Kidney (tissue), 14 donors: Measurements from ENCODE around the gene STK32B. TPM values are rescaled to one million over a fixed set of nuclear protein-coding genes. Genes with fewer than 3 reads are reported as not detected.

ENCODE experiments used
- DNase-seq, 5 donors: peaks; one replicate each; pipeline ENCODE4 v3.0.0-alpha.2; 2013 to 2020
- FAIRE-seq: peaks from 2 replicates; lab custom pipeline; 2012; peaks lifted over from hg19 to GRCh38; lab: Jason Lieb, UNC
- H3K27ac ChIP-seq, 2 donors: one replicate each; pipeline ENCODE4 v1.7.0; 2013; ENCODE audit warnings: low read depth in 2 of 2, low read length in 2 of 2, inconsistent platforms in 1 of 2
- H3K27me3 ChIP-seq: one replicate; pipeline ENCODE4 v1.7.1; 2013; ENCODE audit warnings: low read length, inconsistent platforms; ENCODE audit not compliant: control insufficient read depth, insufficient read depth
- H3K36me3 ChIP-seq, 3 donors: one replicate each; pipeline versions ENCODE4 v1.7.0 to v1.7.1; 2013; ENCODE audit warnings: low read length in 3 of 3, control low read depth in 1 of 3, inconsistent platforms in 1 of 3; ENCODE audit not compliant: insufficient read depth in 3 of 3, control insufficient read depth in 2 of 3
- H3K4me1 ChIP-seq, 3 donors: one replicate each; pipeline versions ENCODE4 v1.7.0 to v1.7.1; 2013; ENCODE audit warnings: low read length in 3 of 3, inconsistent platforms in 1 of 3, low read depth in 1 of 3; ENCODE audit not compliant: control insufficient read depth in 2 of 3, insufficient read depth in 2 of 3
- H3K4me3 ChIP-seq, 3 donors: one replicate each; pipeline versions ENCODE4 v1.7.0 to v1.8.1; 2013; ENCODE audit warnings: low read length in 3 of 3, control low read depth in 1 of 3, inconsistent platforms in 1 of 3
- H3K9ac ChIP-seq, 3 donors: one replicate each; pipeline versions ENCODE4 v1.7.0 to v1.7.1; 2013; ENCODE audit warnings: low read length in 3 of 3, control low read depth in 1 of 3, inconsistent platforms in 1 of 3
- H3K9me3 ChIP-seq, 3 donors: one replicate each; pipeline versions ENCODE4 v1.7.0 to v1.7.1; 2013; ENCODE audit warnings: low read length in 3 of 3, control low read depth in 1 of 3, inconsistent platforms in 1 of 3; ENCODE audit not compliant: control insufficient read depth in 2 of 3, insufficient read depth in 1 of 3
- intact Hi-C: fragments of 100-400 bp; cut with DNase I; formaldehyde crosslinking; loops from one replicate; pipeline ENCODE4 v1.11.1; 2022
- polyA plus RNA-seq: library from polyadenylated mRNA; stranded (reverse); fragments of 350-450 nt; fragmentation: Illumina TruSeq; extraction: RNeasy Lipid Tissue Mini Kit (QIAGEN cat#74804); gene quantifications from one replicate; pipeline ENCODE4 v1.2.3, GENCODE V29; 2014; ENCODE audit warnings: low read depth, low replicate concordance; ENCODE audit not compliant: insufficient read depth
- total RNA-seq: library from RNA; stranded (reverse); fragmentation: NEBNext Ultra II Directional; extraction: Animal tissue kit (Norgen Biotek cat#: 25700); gene quantifications from one replicate; pipeline ENCODE4 v1.2.1, GENCODE V29; 2021
- TF ChIP-seq, protein P1 (sequence below): IDR thresholded peaks from 3 replicates; pipeline ENCODE4 v1.5.1; 2012; ENCODE audit warnings: mild to moderate bottlenecking, moderate library complexity, borderline replicate concordance; ENCODE audit not compliant: insufficient read depth; ENCODE audit errors: extremely low read depth
- donor health status: control.
- donor health status: control.
- donor health status: control.
- donor health status: control.
- donor health status: control.
- donor health status: DM: yes; HTN: yes; CAD: no.
- donor health status: Normal renal cell carcinoma (clear cell type).

The STK32B gene
- total and polyA plus RNA-seq, 2 donors from 2014 or later, result 18.1 to 18.2 TPM

GRCh38 chr4:5366009-5366386 lies 314.7 kb downstream of the STK32B start:
- TF ChIP-seq, protein P1, sequence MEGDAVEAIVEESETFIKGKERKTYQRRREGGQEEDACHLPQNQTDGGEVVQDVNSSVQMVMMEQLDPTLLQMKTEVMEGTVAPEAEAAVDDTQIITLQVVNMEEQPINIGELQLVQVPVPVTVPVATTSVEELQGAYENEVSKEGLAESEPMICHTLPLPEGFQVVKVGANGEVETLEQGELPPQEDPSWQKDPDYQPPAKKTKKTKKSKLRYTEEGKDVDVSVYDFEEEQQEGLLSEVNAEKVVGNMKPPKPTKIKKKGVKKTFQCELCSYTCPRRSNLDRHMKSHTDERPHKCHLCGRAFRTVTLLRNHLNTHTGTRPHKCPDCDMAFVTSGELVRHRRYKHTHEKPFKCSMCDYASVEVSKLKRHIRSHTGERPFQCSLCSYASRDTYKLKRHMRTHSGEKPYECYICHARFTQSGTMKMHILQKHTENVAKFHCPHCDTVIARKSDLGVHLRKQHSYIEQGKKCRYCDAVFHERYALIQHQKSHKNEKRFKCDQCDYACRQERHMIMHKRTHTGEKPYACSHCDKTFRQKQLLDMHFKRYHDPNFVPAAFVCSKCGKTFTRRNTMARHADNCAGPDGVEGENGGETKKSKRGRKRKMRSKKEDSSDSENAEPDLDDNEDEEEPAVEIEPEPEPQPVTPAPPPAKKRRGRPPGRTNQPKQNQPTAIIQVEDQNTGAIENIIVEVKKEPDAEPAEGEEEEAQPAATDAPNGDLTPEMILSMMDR, result no peak
- H3K4me3 ChIP-seq, result no peak overlapping the region
- FAIRE-seq (no peak), DNase-seq (no peak)
- no peaks in the 10 kb centered on the region for H3K4me1 ChIP-seq
- H3K9me3 ChIP-seq, result no peaks in the 10 kb centered on the region
- no peak overlapping the region for H3K27ac ChIP-seq
- no peaks in the 10 kb centered on the region for H3K36me3 ChIP-seq
- intact Hi-C loops, result no loop called here
- no peaks in the 10 kb centered on the region for H3K27me3 ChIP-seq
- H3K9ac ChIP-seq, result no peak overlapping the region

DNA sequence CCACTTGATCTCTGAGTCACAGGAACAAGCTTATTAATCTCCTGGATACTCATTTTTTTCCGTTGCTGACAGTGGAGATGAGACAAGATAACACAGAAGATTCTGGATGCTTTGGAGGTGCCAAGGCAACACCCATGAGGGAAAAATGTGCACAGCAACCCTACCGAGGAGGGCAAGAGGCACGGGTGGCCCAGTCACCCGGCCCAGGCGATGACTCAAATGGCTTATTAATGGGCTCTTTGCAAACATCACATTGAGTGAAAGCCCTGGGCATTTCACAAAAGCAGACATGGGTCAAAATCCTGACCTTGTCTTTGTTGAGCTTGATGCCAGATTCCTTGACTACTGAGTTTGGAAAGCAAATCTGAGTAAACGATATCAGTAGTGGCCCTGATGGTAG lies 315.1 kb downstream of the STK32B start:
- H3K36me3 ChIP-seq, result no peaks in the 10 kb centered on the region
- no peak overlapping the region for H3K27ac ChIP-seq
- DNase-seq (no peak), FAIRE-seq (no peak)
- no peak overlapping the region for H3K4me3 ChIP-seq
- intact Hi-C loops, result no loop called here
- no peak overlapping the region for H3K9ac ChIP-seq
- no peaks in the 10 kb centered on the region for H3K4me1 ChIP-seq
- TF ChIP-seq, protein P1, result no peak
- no peaks in the 10 kb centered on the region for H3K27me3 ChIP-seq
- H3K9me3 ChIP-seq, result no peaks in the 10 kb centered on the region

DNA sequence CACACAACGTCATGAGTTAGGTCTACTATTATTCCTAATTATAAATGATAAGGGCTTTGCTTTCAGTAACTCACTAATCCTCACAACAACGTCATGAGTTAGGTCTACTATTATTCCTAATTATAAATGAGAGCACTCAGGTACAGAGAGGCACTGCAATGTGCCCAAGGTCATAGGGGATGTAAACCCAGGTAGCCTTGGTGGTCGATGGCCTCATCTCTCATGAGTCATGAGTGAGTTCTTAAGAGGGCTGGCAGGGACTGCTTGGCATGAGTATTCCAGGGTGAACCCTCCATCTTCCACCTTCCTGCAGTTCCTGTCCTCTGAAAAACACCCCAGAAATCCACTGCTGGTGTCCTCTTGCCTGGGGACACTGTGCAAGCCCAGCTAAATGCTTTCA lies 317.1 kb downstream of the STK32B start:
- Histone ChIP-seq H3K27ac (no peak overlapping the region), H3K27me3 (no peaks in the 10 kb centered on the region), H3K4me3 (no peak overlapping the region), H3K9ac (no peak overlapping the region), H3K36me3 (no peaks in the 10 kb centered on the region), H3K9me3 (no peaks in the 10 kb centered on the region), H3K4me1 (no peaks in the 10 kb centered on the region)
- FAIRE-seq, result no peak
- TF ChIP-seq, protein P1, result no peak
- no peak for DNase-seq
- intact Hi-C loops, result no loop called here

DNA sequence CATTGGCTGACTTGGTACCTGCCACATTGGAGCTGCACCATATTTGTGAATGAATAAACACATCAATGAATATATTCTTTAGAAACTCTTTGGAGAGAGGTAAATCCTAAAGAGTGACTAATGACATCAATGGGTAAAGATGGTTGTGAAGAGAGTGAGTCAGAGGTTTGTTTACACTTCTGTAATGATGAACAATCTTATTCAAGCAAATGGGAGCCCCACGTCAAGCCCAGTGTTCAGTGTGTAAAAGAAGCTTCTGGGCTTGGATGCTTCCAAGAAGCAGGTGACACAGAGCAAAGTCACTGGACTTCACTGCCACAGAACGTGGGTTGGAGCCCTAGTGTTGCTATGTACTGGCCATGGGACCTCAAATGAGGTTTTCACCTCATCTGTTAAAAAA lies 319.0 kb downstream of the STK32B start:
- peaks cover 0 to 5% (median 0%) of the 10 kb centered on the region in 3 donors for H3K9me3 ChIP-seq
- intact Hi-C loops, result no loop called here
- TF ChIP-seq, protein P1, result no peak
- no peak overlapping the region for H3K4me3 ChIP-seq
- H3K27ac ChIP-seq, result no peak overlapping the region
- no peak overlapping the region for H3K9ac ChIP-seq
- H3K4me1 ChIP-seq, result no peaks in the 10 kb centered on the region
- no peaks in the 10 kb centered on the region for H3K27me3 ChIP-seq
- FAIRE-seq (no peak), DNase-seq (no peak)
- no peaks in the 10 kb centered on the region for H3K36me3 ChIP-seq
